Kidney (tissue), 14 donors: ENCODE results near the gene FAM151A. TPM values are rescaled to one million over a fixed set of nuclear protein-coding genes. Genes with fewer than 3 reads are reported as not detected.

Experiments
- DNase-seq, 5 donors: peaks; one replicate each; pipeline ENCODE4 v3.0.0-alpha.2; 2013 to 2020
- FAIRE-seq: peaks from 2 replicates; lab custom pipeline; 2012; peaks lifted over from hg19 to GRCh38; lab: Jason Lieb, UNC
- H3K27ac ChIP-seq, 2 donors: one replicate each; pipeline ENCODE4 v1.7.0; 2013; ENCODE audit warnings: low read depth in 2 of 2, low read length in 2 of 2, inconsistent platforms in 1 of 2
- H3K27me3 ChIP-seq: one replicate; pipeline ENCODE4 v1.7.1; 2013; ENCODE audit warnings: low read length, inconsistent platforms; ENCODE audit not compliant: control insufficient read depth, insufficient read depth
- H3K36me3 ChIP-seq, 3 donors: one replicate each; pipeline versions ENCODE4 v1.7.0 to v1.7.1; 2013; ENCODE audit warnings: low read length in 3 of 3, control low read depth in 1 of 3, inconsistent platforms in 1 of 3; ENCODE audit not compliant: insufficient read depth in 3 of 3, control insufficient read depth in 2 of 3
- H3K4me1 ChIP-seq, 3 donors: one replicate each; pipeline versions ENCODE4 v1.7.0 to v1.7.1; 2013; ENCODE audit warnings: low read length in 3 of 3, inconsistent platforms in 1 of 3, low read depth in 1 of 3; ENCODE audit not compliant: control insufficient read depth in 2 of 3, insufficient read depth in 2 of 3
- H3K4me3 ChIP-seq, 3 donors: one replicate each; pipeline versions ENCODE4 v1.7.0 to v1.8.1; 2013; ENCODE audit warnings: low read length in 3 of 3, control low read depth in 1 of 3, inconsistent platforms in 1 of 3
- H3K9ac ChIP-seq, 3 donors: one replicate each; pipeline versions ENCODE4 v1.7.0 to v1.7.1; 2013; ENCODE audit warnings: low read length in 3 of 3, control low read depth in 1 of 3, inconsistent platforms in 1 of 3
- H3K9me3 ChIP-seq, 3 donors: one replicate each; pipeline versions ENCODE4 v1.7.0 to v1.7.1; 2013; ENCODE audit warnings: low read length in 3 of 3, control low read depth in 1 of 3, inconsistent platforms in 1 of 3; ENCODE audit not compliant: control insufficient read depth in 2 of 3, insufficient read depth in 1 of 3
- intact Hi-C: fragments of 100-400 bp; cut with DNase I; formaldehyde crosslinking; loops from one replicate; pipeline ENCODE4 v1.11.1; 2022
- polyA plus RNA-seq: library from polyadenylated mRNA; stranded (reverse); fragments of 350-450 nt; fragmentation: Illumina TruSeq; extraction: RNeasy Lipid Tissue Mini Kit (QIAGEN cat#74804); gene quantifications from one replicate; pipeline ENCODE4 v1.2.3, GENCODE V29; 2014; ENCODE audit warnings: low read depth, low replicate concordance; ENCODE audit not compliant: insufficient read depth
- total RNA-seq: library from RNA; stranded (reverse); fragmentation: NEBNext Ultra II Directional; extraction: Animal tissue kit (Norgen Biotek cat#: 25700); gene quantifications from one replicate; pipeline ENCODE4 v1.2.1, GENCODE V29; 2021
- TF ChIP-seq, protein P1 (sequence below): IDR thresholded peaks from 3 replicates; pipeline ENCODE4 v1.5.1; 2012; ENCODE audit warnings: mild to moderate bottlenecking, moderate library complexity, borderline replicate concordance; ENCODE audit not compliant: insufficient read depth; ENCODE audit errors: extremely low read depth
- donor health status: control.
- donor health status: control.
- donor health status: control.
- donor health status: control.
- donor health status: control.
- donor health status: DM: yes; HTN: yes; CAD: no.
- donor health status: Normal renal cell carcinoma (clear cell type).

The FAM151A gene
- total and polyA plus RNA-seq, 2 donors from 2014 or later, result 237 TPM; not detected in 1

DNA sequence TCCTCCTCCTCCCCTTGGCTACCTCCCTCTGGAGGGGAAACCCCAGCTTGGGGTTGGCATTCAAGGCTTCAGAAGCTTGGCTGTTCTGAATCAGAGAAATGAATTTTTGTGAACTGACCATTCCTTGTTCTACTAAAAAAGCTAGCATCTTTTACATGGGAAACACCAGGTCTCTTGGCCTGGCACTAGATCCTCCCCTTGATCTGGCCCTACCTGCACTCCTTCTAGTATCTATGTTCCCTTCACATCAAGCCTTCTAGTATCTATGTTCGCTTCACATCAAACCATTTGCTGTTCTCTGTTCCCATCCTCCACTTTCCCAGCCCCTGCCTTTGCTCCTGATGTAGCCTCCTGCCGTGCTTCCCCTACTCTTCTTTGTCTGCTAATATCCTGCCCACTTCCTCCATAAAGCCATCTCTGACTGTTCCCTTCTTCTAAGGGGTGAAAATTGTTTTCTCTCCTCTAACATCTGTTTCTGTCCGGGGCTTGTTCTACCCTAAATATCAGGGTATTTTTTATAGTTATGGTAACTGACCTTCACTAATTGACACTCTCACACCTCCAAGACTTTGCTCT is 25.8 kb downstream of the FAM151A start:
- FAIRE-seq (no peak), DNase-seq (no peak)
- peaks cover 0 to 9% (median 0%) of the 10 kb centered on the region in 3 donors for H3K36me3 ChIP-seq
- no peaks in the 10 kb centered on the region for H3K9me3 ChIP-seq
- H3K4me3 ChIP-seq, result no peak overlapping the region
- no peak overlapping the region for H3K27ac ChIP-seq
- no peaks in the 10 kb centered on the region for H3K27me3 ChIP-seq
- intact Hi-C loops, result no loop called here
- TF ChIP-seq, protein P1, sequence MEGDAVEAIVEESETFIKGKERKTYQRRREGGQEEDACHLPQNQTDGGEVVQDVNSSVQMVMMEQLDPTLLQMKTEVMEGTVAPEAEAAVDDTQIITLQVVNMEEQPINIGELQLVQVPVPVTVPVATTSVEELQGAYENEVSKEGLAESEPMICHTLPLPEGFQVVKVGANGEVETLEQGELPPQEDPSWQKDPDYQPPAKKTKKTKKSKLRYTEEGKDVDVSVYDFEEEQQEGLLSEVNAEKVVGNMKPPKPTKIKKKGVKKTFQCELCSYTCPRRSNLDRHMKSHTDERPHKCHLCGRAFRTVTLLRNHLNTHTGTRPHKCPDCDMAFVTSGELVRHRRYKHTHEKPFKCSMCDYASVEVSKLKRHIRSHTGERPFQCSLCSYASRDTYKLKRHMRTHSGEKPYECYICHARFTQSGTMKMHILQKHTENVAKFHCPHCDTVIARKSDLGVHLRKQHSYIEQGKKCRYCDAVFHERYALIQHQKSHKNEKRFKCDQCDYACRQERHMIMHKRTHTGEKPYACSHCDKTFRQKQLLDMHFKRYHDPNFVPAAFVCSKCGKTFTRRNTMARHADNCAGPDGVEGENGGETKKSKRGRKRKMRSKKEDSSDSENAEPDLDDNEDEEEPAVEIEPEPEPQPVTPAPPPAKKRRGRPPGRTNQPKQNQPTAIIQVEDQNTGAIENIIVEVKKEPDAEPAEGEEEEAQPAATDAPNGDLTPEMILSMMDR, result no peak
- peaks cover 3 to 22% (median 13%) of the 10 kb centered on the region in 3 donors for H3K4me1 ChIP-seq
- H3K9ac ChIP-seq, result no peak overlapping the region

DNA sequence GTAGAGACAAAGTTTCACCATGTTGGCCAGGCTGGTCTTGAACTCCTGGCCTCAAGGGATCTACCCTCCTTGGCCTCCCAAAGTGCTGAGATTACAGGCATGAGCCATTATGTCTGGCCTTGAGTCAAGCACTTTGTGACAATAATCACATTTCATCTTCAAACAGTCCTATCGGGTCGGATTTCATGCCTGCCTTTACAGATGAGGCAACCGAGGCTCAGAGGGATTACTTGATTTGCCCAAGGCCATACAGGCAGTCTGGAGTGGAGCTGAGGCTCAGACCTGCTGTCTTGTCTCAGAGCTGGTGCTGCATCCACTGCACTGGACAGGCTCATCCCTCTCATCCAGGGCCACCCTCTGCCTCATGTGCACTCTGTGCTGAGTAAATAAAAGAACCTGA is 26.6 kb downstream of the FAM151A start:
- Histone ChIP-seq H3K4me1 (peaks cover 3 to 18% (median 13%) of the 10 kb centered on the region in 3 donors), H3K27ac (no peak overlapping the region), H3K9me3 (no peaks in the 10 kb centered on the region), H3K9ac (no peak overlapping the region), H3K27me3 (no peaks in the 10 kb centered on the region), H3K36me3 (peaks cover 0 to 9% (median 0%) of the 10 kb centered on the region in 3 donors), H3K4me3 (no peak overlapping the region)
- intact Hi-C loops, result no loop called here
- DNase-seq (no peak), FAIRE-seq (no peak)
- TF ChIP-seq, protein P1, result no peak

DNA sequence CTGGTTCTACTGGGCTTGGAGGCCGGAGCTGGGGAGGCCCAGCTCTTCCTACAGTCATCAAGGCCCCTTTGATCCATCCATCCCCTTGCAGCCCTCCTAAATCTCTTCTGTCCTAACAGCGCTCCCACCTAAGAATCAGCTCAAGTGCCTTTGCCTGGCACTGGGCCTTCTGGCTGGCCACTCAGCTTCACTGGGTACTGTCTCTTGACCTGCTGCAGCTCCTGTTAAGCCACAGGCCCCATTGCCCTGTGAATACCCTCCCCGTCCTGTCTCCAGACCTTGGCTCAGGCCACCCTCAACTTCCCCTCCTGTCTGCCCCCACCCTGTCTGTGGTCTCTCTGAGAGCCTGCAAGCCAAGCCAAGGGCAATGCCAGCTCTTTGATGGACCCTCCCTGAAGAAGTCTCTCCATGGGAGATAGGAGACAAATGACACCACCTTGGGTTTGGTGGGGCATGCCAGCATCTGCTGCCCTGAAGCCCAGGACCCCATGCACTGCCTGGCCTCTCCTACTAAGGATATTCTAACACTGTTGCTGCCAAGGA is 27.3 kb downstream of the FAM151A start:
- Histone ChIP-seq H3K36me3 (peaks cover 0 to 9% (median 0%) of the 10 kb centered on the region in 3 donors), H3K4me1 (peaks cover 2 to 12% (median 10%) of the 10 kb centered on the region in 3 donors), H3K27me3 (no peaks in the 10 kb centered on the region), H3K9me3 (no peaks in the 10 kb centered on the region), H3K27ac (no peak overlapping the region), H3K9ac (no peak overlapping the region), H3K4me3 (no peak overlapping the region)
- no peak for FAIRE-seq
- TF ChIP-seq, protein P1, result no peak
- intact Hi-C loops, result no loop called here
- DNase-seq, result no peak
